Spleen (tissue), 7 donors: ENCODE results near the gene TEX10.

Experiments used
- CTCF ChIP-seq, 11 experiments: fragments of 200-600 bp in 7 of 11; fragments of 450-650 bp in 4 of 11; sonication (generic) in 4 of 11; IDR thresholded peaks in 8 of 11; conservative IDR thresholded peaks in 3 of 11; 1 replicate in 7 of 11; 2 replicates in 4 of 11; pipeline versions ENCODE4 v1.4.0 to v1.8.0; 2016 to 2021; ENCODE audit warnings: antibody characterized with exemption in 11 of 11, inconsistent platforms in 4 of 11, mild to moderate bottlenecking in 1 of 11
- POLR2A ChIP-seq, 3 donors: fragments of 450-650 bp; IDR thresholded peaks; one replicate each; pipeline ENCODE4 v1.5.1; 2017; ENCODE audit warnings: antibody characterized with exemption in 3 of 3, mild to moderate bottlenecking in 1 of 3
- donor health status: DM: no; HTN: no; CAD: no; lungs with moderate emphysema.
- donor health status: DM: no; HTN: no; CAD: no.
- donor health status: DM: no; HTN: no; CAD: no.

- no peak for TF ChIP-seq CTCF (IDR thresholded peaks at IDR 0.05 in 8 of 11, conservative IDR thresholded peaks at IDR 0.05 in 3 of 11)
- TF ChIP-seq POLR2A (IDR thresholded peaks at IDR 0.05) = no peak
These were observed 17.5 kb upstream of the TEX10 start for GRCh38 chr9:100370064-100370723.
